DND-41 (cell line): ENCODE measurements around the gene PPM1M.
A peak's percentile ranks its signal among the peaks of the same experiment; 100 is the strongest.

Source experiments
- ATAC-seq: fragments of 200-7000 bp; cut with Tn5 transposase; 3 replicates; pipeline ENCODE4 v1.9.1; 2021; ENCODE audit warnings: low read depth; ENCODE audit not compliant: insufficient read depth
- DNase-seq: peaks from one replicate; pipeline ENCODE4 v3.0.0-alpha.2; 2020
- H2AFZ ChIP-seq: 2 replicates; pipeline ENCODE4 v1.6.0; 2012; ENCODE audit warnings: low read depth, low read length
- H3K27ac ChIP-seq: 2 replicates; pipeline ENCODE4 v1.5.1; 2012; ENCODE audit warnings: low read length, inconsistent platforms
- H3K27me3 ChIP-seq: fragments of 200-600 bp; sonication (generic); 2 replicates; pipeline ENCODE4 v1.6.0; 2012; ENCODE audit warnings: low read length, mild to moderate bottlenecking, inconsistent platforms; ENCODE audit not compliant: insufficient read depth, poor library complexity
- H3K36me3 ChIP-seq: 2 replicates; pipeline ENCODE4 v1.5.1; 2012; ENCODE audit warnings: low read length, inconsistent platforms; ENCODE audit not compliant: insufficient read depth
- H3K4me1 ChIP-seq: 2 replicates; pipeline ENCODE4 v1.5.1; 2012; ENCODE audit warnings: mild to moderate bottlenecking, low read length; ENCODE audit not compliant: insufficient read depth
- H3K4me2 ChIP-seq: 2 replicates; pipeline ENCODE4 v1.6.0; 2012; ENCODE audit warnings: mild to moderate bottlenecking, moderate library complexity, low read length, inconsistent platforms; ENCODE audit not compliant: insufficient read depth
- H3K4me3 ChIP-seq, 2 experiments: fragments of 200-600 bp in 1 of 2; shearing (Covaris generic) in 1 of 2; 2 replicates each; pipeline ENCODE4 v1.5.1; 2012 to 2016; ENCODE audit warnings: inconsistent platforms in 2 of 2, low read length in 2 of 2, mild to moderate bottlenecking in 2 of 2, low read depth in 1 of 2, moderate library complexity in 1 of 2
- H3K79me2 ChIP-seq: 2 replicates; pipeline ENCODE4 v1.6.0; 2012; ENCODE audit warnings: low read length, inconsistent platforms; ENCODE audit not compliant: insufficient read depth
- H3K9ac ChIP-seq: 2 replicates; pipeline ENCODE4 v1.6.0; 2012; ENCODE audit warnings: low read depth, mild to moderate bottlenecking, inconsistent platforms, low read length, moderate library complexity
- H3K9me3 ChIP-seq: 2 replicates; pipeline ENCODE4 v1.5.1; 2012; ENCODE audit warnings: low read length, moderate library complexity, mild to moderate bottlenecking, inconsistent platforms; ENCODE audit not compliant: insufficient read depth, severe bottlenecking
- H4K20me1 ChIP-seq: 2 replicates; pipeline ENCODE4 v1.6.0; 2012; ENCODE audit warnings: low read length; ENCODE audit not compliant: insufficient read depth
- CTCF ChIP-seq: IDR thresholded peaks from 2 replicates; pipeline ENCODE4 v1.5.1; 2012; ENCODE audit warnings: borderline replicate concordance, low read length, moderate library complexity, mild to moderate bottlenecking; ENCODE audit not compliant: poor library complexity, severe bottlenecking; ENCODE audit errors: extremely low read depth
- EZH2 ChIP-seq: IDR thresholded peaks from 3 replicates; pipeline ENCODE4 v1.6.1; 2012; ENCODE audit warnings: borderline replicate concordance, low read depth, mild to moderate bottlenecking, moderate library complexity, low read length, inconsistent platforms; ENCODE audit not compliant: severe bottlenecking

The PPM1M gene

GRCh38 chr3:52218454-52218853, 27.1 kb upstream of the PPM1M start:
- H3K9ac ChIP-seq, result no peak overlapping the region
- H3K4me1 ChIP-seq, result peaks cover 8% of the 10 kb centered on the region
- no peaks in the 10 kb centered on the region for H3K9me3 ChIP-seq
- H3K27me3 ChIP-seq, result no peaks in the 10 kb centered on the region
- DNase-seq, result peak; percentile 48
- TF ChIP-seq CTCF (no peak), EZH2 (no peak)
- no peaks in the 10 kb centered on the region; the same call in 1 of the 2 replicates for H4K20me1 ChIP-seq
- no peak overlapping the region for H3K4me3 ChIP-seq
- H2AFZ ChIP-seq, result no peak overlapping the region
- H3K4me2 ChIP-seq, result no peak overlapping the region
- peak; percentile 25; the same call in 1 of the 3 replicates for ATAC-seq
- 0 out of 2 replicates have a peak overlapping the region, but pooled peaks have one; percentile 6 for H3K27ac ChIP-seq
- no peaks in the 10 kb centered on the region for H3K79me2 ChIP-seq
- H3K36me3 ChIP-seq, result peaks cover 25% of the 10 kb centered on the region

GRCh38 chr3:52218937-52219650, 26.5 kb upstream of the PPM1M start:
- ATAC-seq (no peak), DNase-seq (no peak)
- no peaks in the 10 kb centered on the region for H3K79me2 ChIP-seq
- no peaks in the 10 kb centered on the region; the same call in 1 of the 2 replicates for H4K20me1 ChIP-seq
- H3K27ac ChIP-seq, result no peak overlapping the region
- peaks cover 18% of the 10 kb centered on the region for H3K36me3 ChIP-seq
- no peak overlapping the region for H3K4me2 ChIP-seq
- no peaks in the 10 kb centered on the region for H3K27me3 ChIP-seq
- no peak for TF ChIP-seq EZH2
- TF ChIP-seq CTCF, result no peak
- no peak overlapping the region for H2AFZ ChIP-seq
- no peaks in the 10 kb centered on the region for H3K9me3 ChIP-seq
- H3K4me1 ChIP-seq, result peaks cover 12% of the 10 kb centered on the region
- H3K9ac ChIP-seq, result no peak overlapping the region
- H3K4me3 ChIP-seq, result no peak overlapping the region

- H3K9ac ChIP-seq, result peak overlapping the region; percentile 11; the same call in 1 of the 2 replicates
- TF ChIP-seq CTCF (peak; percentile 99), EZH2 (no peak)
- H3K27ac ChIP-seq, result peak overlapping the region; percentile 46
- ATAC-seq (peak; percentile 87), DNase-seq (peak; percentile 88)
- H3K4me3 ChIP-seq, result no peak overlapping the region
- 0 out of 2 replicates have a peak overlapping the region, but pooled peaks have one; percentile 0 for H3K4me2 ChIP-seq
- H3K36me3 ChIP-seq, result peaks cover 4% of the 10 kb centered on the region; the same call in 1 of the 2 replicates
- peak overlapping the region; percentile 57 for H2AFZ ChIP-seq
- H3K27me3 ChIP-seq, result no peaks in the 10 kb centered on the region
- H3K9me3 ChIP-seq, result no peaks in the 10 kb centered on the region
- no peaks in the 10 kb centered on the region for H3K79me2 ChIP-seq
- H3K4me1 ChIP-seq, result peaks cover 26% of the 10 kb centered on the region
- H4K20me1 ChIP-seq, result no peaks in the 10 kb centered on the region; the same call in 1 of the 2 replicates
Measured at GRCh38 chr3:52220380-52221026, 25.1 kb upstream of the PPM1M start.
